PC-3 (cell line): Measurements from ENCODE around the gene SLC17A2.

Experiments used
- CTCF ChIP-seq: fragments of 300-600 bp; sonication (generic); conservative IDR thresholded peaks from 2 replicates; pipeline ENCODE4 v1.5.1; 2017; ENCODE audit warnings: antibody characterized with exemption, low read depth, mild to moderate bottlenecking, low read length
- EZH2 ChIP-seq: fragments of 300-600 bp; sonication (generic); IDR thresholded peaks from one replicate; pipeline ENCODE4 v1.6.1; 2017; ENCODE audit warnings: antibody characterized with exemption, mild to moderate bottlenecking, low read length; ENCODE audit not compliant: unreplicated experiment

DNA sequence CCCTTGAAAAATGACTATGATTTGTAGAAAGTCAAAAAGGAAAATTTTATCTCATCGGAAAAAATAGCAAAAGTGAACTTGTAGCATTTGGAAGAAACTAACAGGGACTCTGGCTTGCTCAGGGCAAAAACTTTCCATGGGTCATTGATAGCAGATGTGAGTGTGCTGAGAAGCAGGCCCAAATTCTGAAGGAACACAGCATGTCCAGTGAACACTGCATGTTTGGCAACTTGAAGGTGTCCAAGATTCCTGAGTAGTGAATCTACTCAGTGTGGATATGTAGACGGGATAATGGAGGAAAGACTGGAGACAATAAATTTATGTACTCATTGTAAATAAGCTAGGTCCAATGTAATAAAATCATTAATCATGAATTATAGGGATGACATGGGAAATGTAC lies 8.2 kb downstream of the SLC17A2 start:
- TF ChIP-seq CTCF (no peak), EZH2 (no peak)
